H9 (cell line): ENCODE results near the gene TSPEAR. TPM values are rescaled to one million over a fixed set of nuclear protein-coding genes. Genes with fewer than 3 reads are reported as not detected.

Source experiments
- DNase-seq: peaks from one replicate; pipeline ENCODE4 v3.0.0-alpha.2; 2017
- H2AFZ ChIP-seq: one replicate; pipeline ENCODE4 v1.6.1; 2013; ENCODE audit warnings: mild to moderate bottlenecking, low read length, control low read depth, moderate library complexity
- H2AK5ac ChIP-seq: 2 replicates; pipeline ENCODE4 v1.6.1; 2013; ENCODE audit warnings: low read length, control low read depth, mixed read lengths; ENCODE audit not compliant: insufficient read length
- H2BK120ac ChIP-seq: one replicate; pipeline ENCODE4 v1.6.1; 2013; ENCODE audit warnings: low read depth, mild to moderate bottlenecking, low read length, control low read depth, inconsistent platforms; ENCODE audit not compliant: poor library complexity, severe bottlenecking
- H2BK12ac ChIP-seq: 2 replicates; pipeline ENCODE4 v1.6.1; 2013; ENCODE audit warnings: low read length, control low read depth, mixed read lengths, low read depth; ENCODE audit not compliant: insufficient read length
- H2BK15ac ChIP-seq: 2 replicates; pipeline ENCODE4 v1.6.1; 2013; ENCODE audit warnings: low read depth, low read length, control low read depth
- H2BK20ac ChIP-seq: one replicate; pipeline ENCODE4 v1.6.1; 2013; ENCODE audit warnings: low read depth, mild to moderate bottlenecking, low read length, control low read depth, inconsistent platforms; ENCODE audit not compliant: poor library complexity, severe bottlenecking
- H2BK5ac ChIP-seq: 2 replicates; pipeline ENCODE4 v1.6.1; 2013; ENCODE audit warnings: low read length, control low read depth, mixed read lengths; ENCODE audit not compliant: insufficient read length
- H3K14ac ChIP-seq: 2 replicates; pipeline ENCODE4 v1.6.1; 2013; ENCODE audit warnings: low read length, control low read depth; ENCODE audit not compliant: insufficient read depth
- H3K18ac ChIP-seq: 2 replicates; pipeline ENCODE4 v1.6.1; 2013; ENCODE audit warnings: low read depth, mild to moderate bottlenecking, mixed read lengths, low read length, control low read depth; ENCODE audit not compliant: insufficient read length
- H3K23ac ChIP-seq: 2 replicates; pipeline ENCODE4 v1.6.1; 2013; ENCODE audit warnings: low read length, control low read depth, mixed read lengths, low read depth; ENCODE audit not compliant: insufficient read length
- H3K23me2 ChIP-seq: 2 replicates; pipeline ENCODE4 v1.6.1; 2013; ENCODE audit warnings: low read depth, mild to moderate bottlenecking, mixed read lengths, low read length, control low read depth; ENCODE audit not compliant: insufficient read length, poor library complexity, severe bottlenecking
- H3K27ac ChIP-seq: 2 replicates; pipeline ENCODE4 v1.5.1; 2013; ENCODE audit warnings: low read length, control low read depth, mixed read lengths, low read depth; ENCODE audit not compliant: insufficient read length
- H3K27me3 ChIP-seq: 2 replicates; pipeline ENCODE4 v1.6.1; 2013; ENCODE audit warnings: low read length, control low read depth, inconsistent platforms; ENCODE audit not compliant: insufficient read depth
- H3K4ac ChIP-seq: 2 replicates; pipeline ENCODE4 v1.6.1; 2013; ENCODE audit warnings: low read depth, mild to moderate bottlenecking, control low read depth, inconsistent platforms, low read length, moderate library complexity
- H3K4me1 ChIP-seq: 2 replicates; pipeline ENCODE4 v1.6.1; 2013; ENCODE audit warnings: low read length, control low read depth, inconsistent platforms; ENCODE audit not compliant: insufficient read depth
- H3K4me2 ChIP-seq: 2 replicates; pipeline ENCODE4 v1.6.1; 2013; ENCODE audit warnings: low read length, control low read depth, mixed read lengths; ENCODE audit not compliant: insufficient read length, insufficient read depth
- H3K56ac ChIP-seq: 2 replicates; pipeline ENCODE4 v1.6.1; 2013; ENCODE audit warnings: low read depth, mild to moderate bottlenecking, mixed read lengths, low read length, control low read depth; ENCODE audit not compliant: insufficient read length
- H3K79me1 ChIP-seq: 2 replicates; pipeline ENCODE4 v1.6.1; 2013; ENCODE audit warnings: low read depth, mild to moderate bottlenecking, moderate library complexity, low read length, control low read depth, inconsistent platforms; ENCODE audit not compliant: insufficient read depth, poor library complexity, severe bottlenecking
- H3K79me2 ChIP-seq: 2 replicates; pipeline ENCODE4 v1.6.1; 2013; ENCODE audit warnings: low read length, control low read depth, inconsistent platforms; ENCODE audit not compliant: insufficient read depth
- H3K9ac ChIP-seq: 2 replicates; pipeline ENCODE4 v1.6.1; 2013; ENCODE audit warnings: low read length, control low read depth, mixed read lengths; ENCODE audit not compliant: insufficient read length; ENCODE audit errors: extremely low read depth
- H3K9me3 ChIP-seq: one replicate; pipeline ENCODE4 v1.6.1; 2013; ENCODE audit warnings: low read depth, low read length, inconsistent platforms; ENCODE audit not compliant: control insufficient read depth
- H3T11ph ChIP-seq: one replicate; pipeline ENCODE4 v1.6.1; 2013; ENCODE audit warnings: mild to moderate bottlenecking, low read length, control low read depth, inconsistent platforms
- H4K20me1 ChIP-seq: one replicate; pipeline ENCODE4 v1.6.1; 2013; ENCODE audit not compliant: control insufficient read depth, insufficient read length, insufficient read depth
- H4K5ac ChIP-seq: 2 replicates; pipeline ENCODE4 v1.6.1; 2013; ENCODE audit warnings: low read depth, mild to moderate bottlenecking, mixed read lengths, low read length, control low read depth; ENCODE audit not compliant: insufficient read length
- H4K8ac ChIP-seq: replicated peaks from 2 replicates; pipeline ENCODE4 v1.6.1; 2013; ENCODE audit warnings: low read length, control low read depth, mixed read lengths, low read depth; ENCODE audit not compliant: insufficient read length
- H4K91ac ChIP-seq: 2 replicates; pipeline ENCODE4 v1.6.1; 2013; ENCODE audit warnings: low read depth, mild to moderate bottlenecking, moderate library complexity, mixed read lengths, low read length, control low read depth; ENCODE audit not compliant: insufficient read length
- H3K27ac Mint-ChIP-seq, 3 experiments: 2 replicates in 2 of 3; 3 replicates in 1 of 3; pipeline ENCODE4 v1.8.0; 2020 to 2021; ENCODE audit warnings: mixed read lengths in 3 of 3, mild to moderate bottlenecking in 1 of 3, moderate library complexity in 1 of 3
- H3K27me3 Mint-ChIP-seq: 2 replicates; pipeline ENCODE4 v1.8.0; 2021; ENCODE audit warnings: low read depth, mild to moderate bottlenecking, moderate library complexity, mixed read lengths
- H3K36me3 Mint-ChIP-seq, 3 experiments: 2 replicates in 2 of 3; 3 replicates in 1 of 3; pipeline ENCODE4 v1.8.0; 2020 to 2021; ENCODE audit warnings: low read depth in 3 of 3, mixed read lengths in 3 of 3; ENCODE audit not compliant: insufficient read depth in 1 of 3
- H3K4me1 Mint-ChIP-seq, 2 experiments: 2 replicates each; pipeline ENCODE4 v1.8.0; 2020; ENCODE audit warnings: mixed read lengths in 2 of 2
- H3K4me3 Mint-ChIP-seq, 2 experiments: 2 replicates in 1 of 2; 3 replicates in 1 of 2; pipeline ENCODE4 v1.8.0; 2020 to 2021; ENCODE audit warnings: mild to moderate bottlenecking in 2 of 2, mixed read lengths in 2 of 2, moderate library complexity in 1 of 2
- H3K9me3 Mint-ChIP-seq, 2 experiments: 2 replicates in 1 of 2; 3 replicates in 1 of 2; pipeline ENCODE4 v1.8.0; 2020; ENCODE audit warnings: mild to moderate bottlenecking in 2 of 2, mixed read lengths in 2 of 2, moderate library complexity in 1 of 2
- CTCF ChIP-seq: fragments of 200-600 bp; sonication (generic); conservative IDR thresholded peaks from 3 replicates; pipeline ENCODE4 v1.8.0; 2021; ENCODE audit warnings: antibody characterized with exemption, mild to moderate bottlenecking
- WGBS: extraction: QIAGEN DNeasy Blood & Tissue Kit; methylation state at CpG from one replicate; pipeline ENCODE4 v1.1.7; 2013; ENCODE audit warnings: missing lambda C conversion rate, low lambda C conversion rate, mixed read lengths; ENCODE audit not compliant: insufficient read length; ENCODE audit errors: extremely low coverage; 5-methylcytosine and 5-hydroxymethylcytosine counted together
- total RNA-seq: library from RNA; stranded (reverse); gene quantifications from 2 replicates; pipeline ENCODE4 v1.2.1, GENCODE V29; 2021

Gene TSPEAR
- total RNA-seq, 1 experiment from 2014 or later, result 1.3 TPM

DNA sequence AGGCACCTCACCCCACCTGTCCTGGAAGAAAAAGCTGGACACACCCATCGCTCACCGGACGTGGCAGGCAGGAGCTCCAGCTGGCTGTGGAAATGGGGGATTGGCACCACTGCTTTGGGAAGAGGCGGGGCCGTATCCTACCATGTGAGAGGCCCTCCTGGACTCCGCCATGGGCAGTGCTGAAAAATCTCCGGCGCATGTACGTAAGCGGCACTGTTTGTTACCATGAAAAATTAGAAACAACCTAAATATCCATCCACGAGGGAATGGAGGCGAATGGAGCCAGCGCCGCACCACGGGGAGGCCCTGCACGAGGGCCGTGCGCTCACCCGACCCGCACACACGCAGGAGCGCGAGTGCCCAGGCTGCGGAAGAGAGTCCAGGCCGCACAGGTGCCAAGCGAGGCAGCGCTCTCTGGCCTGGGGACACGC, 96.4 kb downstream of the TSPEAR start:
- no peak overlapping the region for H4K8ac ChIP-seq
- H2AK5ac ChIP-seq, result no peak overlapping the region
- no peak overlapping the region for H2BK120ac ChIP-seq
- H3K9ac ChIP-seq, result no peak overlapping the region
- no peak overlapping the region for H3K14ac ChIP-seq
- H3K56ac ChIP-seq, result no peak overlapping the region
- peaks cover 4% of the 10 kb centered on the region for H3K27me3 Mint-ChIP-seq
- H3K9me3 ChIP-seq, result peaks cover 10% of the 10 kb centered on the region
- H3K4me1 Mint-ChIP-seq, result peaks cover 27% of the 10 kb centered on the region in 2 experiments
- no peaks in the 10 kb centered on the region for H3K23me2 ChIP-seq
- no peak overlapping the region for H2AFZ ChIP-seq
- peaks cover 34 to 42% of the 10 kb centered on the region in 2 experiments for H3K9me3 Mint-ChIP-seq
- WGBS, result no CpG with 5 or more reads among the region's 28 CpGs
- H4K5ac ChIP-seq, result no peak overlapping the region
- no peaks in the 10 kb centered on the region for H4K20me1 ChIP-seq
- no peak overlapping the region for H2BK5ac ChIP-seq
- no peak overlapping the region for H3K4me2 ChIP-seq
- TF ChIP-seq CTCF, result no peak
- DNase-seq, result peak; percentile 19
- no peak overlapping the region for H2BK12ac ChIP-seq
- no peak overlapping the region for H2BK20ac ChIP-seq
- no peak overlapping the region for H3K4ac ChIP-seq
- no peaks in the 10 kb centered on the region for H3K79me2 ChIP-seq
- H3K79me1 ChIP-seq, result no peaks in the 10 kb centered on the region
- H2BK15ac ChIP-seq, result no peak overlapping the region
- H3T11ph ChIP-seq, result no peak overlapping the region
- H3K4me1 ChIP-seq, result no peaks in the 10 kb centered on the region
- no peak overlapping the region for H3K18ac ChIP-seq
- H3K36me3 Mint-ChIP-seq, result peaks cover 10 to 28% (median 26%) of the 10 kb centered on the region in 3 experiments
- no peak overlapping the region for H3K27ac ChIP-seq
- no peak overlapping the region for H3K23ac ChIP-seq
- H3K27me3 ChIP-seq, result no peaks in the 10 kb centered on the region
- H4K91ac ChIP-seq, result no peak overlapping the region
- no peak overlapping the region for H3K4me3 Mint-ChIP-seq
- peak overlapping the region in 1 of 3 experiments; percentile 57; a peak in 1 of 7 replicates for H3K27ac Mint-ChIP-seq
